Mucosa of descending colon (tissue), 3 donors: ENCODE results near the gene AKAP9. TPM values are rescaled to one million over a fixed set of nuclear protein-coding genes. Genes with fewer than 3 reads are reported as not detected.
"Not testable (repeated sequence)": the region's sequence is repeated elsewhere in the genome, so short reads cannot be mapped to it uniquely, and the experiment has no call there.

ENCODE experiments used
- ATAC-seq: fragments of 200-7000 bp; cut with Tn5 transposase; one replicate; pipeline ENCODE4 v1.9.1; 2020; ENCODE audit warnings: mild to moderate bottlenecking, moderate library complexity
- DNase-seq, 3 donors: peaks; one replicate each; pipeline ENCODE4 v3.0.0-alpha.2; 2020
- H3K36me3 ChIP-seq: fragments of 200-600 bp; one replicate; pipeline ENCODE4 v1.8.0; 2021; ENCODE audit warnings: low read depth, mild to moderate bottlenecking
- H3K4me1 ChIP-seq: fragments of 200-600 bp; one replicate; pipeline ENCODE4 v1.8.0; 2021; ENCODE audit warnings: low read depth, mild to moderate bottlenecking
- H3K4me3 ChIP-seq: fragments of 200-600 bp; one replicate; pipeline ENCODE4 v1.8.0; 2021; ENCODE audit warnings: mild to moderate bottlenecking
- H3K9me3 ChIP-seq: fragments of 200-600 bp; one replicate; pipeline ENCODE4 v1.8.0; 2021; ENCODE audit warnings: mild to moderate bottlenecking
- CTCF ChIP-seq: fragments of 200-600 bp; IDR thresholded peaks from one replicate; pipeline ENCODE4 v1.8.0; 2022; ENCODE audit warnings: antibody characterized with exemption, mild to moderate bottlenecking
- intact Hi-C, 2 donors: fragments of 100-400 bp; cut with DNase I in 1 of 2; cut with micrococcal nuclease in 1 of 2; formaldehyde crosslinking; loops; one replicate each; pipeline versions ENCODE4 v1.11.0 to v1.11.1; 2022; cut with DNase I, micrococcal nuclease
- total RNA-seq, 3 donors: library from RNA; stranded (reverse); fragmentation: NEBNext Ultra II Directional in 2 of 3; extraction: Animal tissue kit (Norgen Biotek cat#: 25700) in 2 of 3; gene quantifications; one replicate each; pipeline versions ENCODE4 v1.2.1 to v1.2.4, GENCODE V29; 2021 to 2023
- donor health status: DM: no; HTN: no; CAD: no; lungs with moderate emphysema.
- donor health status: DM: no; HTN: no; CAD: no.
- donor health status: DM: no; HTN: yes; CAD: no.

Gene AKAP9
- total RNA-seq, 3 donors from 2014 or later, result 119 to 206 (median 137) TPM

DNA sequence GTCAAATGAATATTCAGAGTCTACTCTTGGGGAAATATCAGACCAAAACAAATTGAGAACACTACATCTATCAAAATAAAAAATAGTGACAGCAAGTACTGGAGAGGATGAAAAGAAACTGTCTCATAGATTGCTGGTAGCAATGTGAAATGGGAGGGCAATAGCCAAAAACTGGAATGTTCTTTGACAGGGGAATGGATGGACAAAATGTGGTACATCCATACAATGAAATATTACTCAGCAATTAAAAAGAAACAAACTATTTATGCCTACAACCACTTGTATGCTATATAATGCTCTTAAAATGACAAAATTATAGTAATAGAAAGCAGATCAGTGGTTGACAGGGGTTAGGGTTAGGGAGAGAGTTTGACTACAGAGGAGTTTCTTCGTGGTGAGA lies 147.6 kb downstream of the AKAP9 start:
- H3K4me3 ChIP-seq, result no peak overlapping the region
- no peak for DNase-seq
- intact Hi-C loops, result no loop called here
- H3K36me3 ChIP-seq, result peaks cover 31% of the 10 kb centered on the region
- H3K4me1 ChIP-seq, result no peaks in the 10 kb centered on the region
- TF ChIP-seq CTCF, result no peak
- ATAC-seq, result no peak
- H3K9me3 ChIP-seq, result no peaks in the 10 kb centered on the region

DNA sequence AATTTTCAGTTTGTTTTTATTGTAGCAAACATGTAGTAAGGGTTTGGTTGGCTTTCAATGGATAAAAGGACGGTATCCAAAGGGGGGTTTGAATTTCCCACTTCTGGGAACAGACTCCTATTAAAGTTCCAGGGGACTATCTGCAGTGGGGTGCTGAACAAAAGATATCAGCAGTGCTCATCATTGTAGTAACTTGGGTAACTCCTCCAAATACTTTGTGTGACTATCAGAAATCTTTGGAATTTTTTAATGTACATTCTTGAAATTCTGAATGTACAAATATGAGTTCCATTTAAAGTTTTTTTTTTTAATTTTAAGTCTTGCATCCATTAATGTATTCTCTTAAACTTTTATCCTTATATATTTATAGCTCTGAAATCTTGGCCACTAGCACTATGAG lies 151.5 kb downstream of the AKAP9 start:
- Histone ChIP-seq H3K36me3 (peaks cover 29% of the 10 kb centered on the region), H3K4me3 (no peak overlapping the region), H3K9me3 (no peaks in the 10 kb centered on the region), H3K4me1 (no peaks in the 10 kb centered on the region)
- intact Hi-C loops, result loop anchor here in 1 of 2 donors (10.0 kb wide), 1 partner anchor 123 kb away; no protein-coding TSS in a partner anchor
- TF ChIP-seq CTCF, result no peak
- DNase-seq (no peak), ATAC-seq (no peak)

- Histone ChIP-seq H3K36me3 (peaks cover 11% of the 10 kb centered on the region), H3K4me1 (no peaks in the 10 kb centered on the region), H3K4me3 (no peak overlapping the region), H3K9me3 (no peaks in the 10 kb centered on the region)
- DNase-seq (no peak), ATAC-seq (no peak)
- TF ChIP-seq CTCF, result no peak
- intact Hi-C loops, result loop anchor here in 1 of 2 donors (10.0 kb wide), 1 partner anchor 119 kb away; no protein-coding TSS in a partner anchor
These were observed 154.7 kb downstream of the AKAP9 start for GRCh38 chr7:92095380-92095779.

- intact Hi-C loops, result no loop called here
- no peaks in the 10 kb centered on the region for H3K4me1 ChIP-seq
- H3K4me3 ChIP-seq, result no peak overlapping the region
- H3K9me3 ChIP-seq, result no peaks in the 10 kb centered on the region
- DNase-seq, result no peak
- no peak for TF ChIP-seq CTCF
- ATAC-seq, result peak; percentile 79
- H3K36me3 ChIP-seq, result peaks cover 11% of the 10 kb centered on the region
These were observed 159.9 kb downstream of the AKAP9 start for GRCh38 chr7:92100534-92100933.

- H3K4me3 ChIP-seq, H3K9me3 ChIP-seq, DNase-seq, H3K36me3 ChIP-seq, H3K4me1 ChIP-seq, ATAC-seq, intact Hi-C loops: not testable (repeated sequence)
These were observed 162.2 kb downstream of the AKAP9 start for GRCh38 chr7:92102862-92103261.

DNA sequence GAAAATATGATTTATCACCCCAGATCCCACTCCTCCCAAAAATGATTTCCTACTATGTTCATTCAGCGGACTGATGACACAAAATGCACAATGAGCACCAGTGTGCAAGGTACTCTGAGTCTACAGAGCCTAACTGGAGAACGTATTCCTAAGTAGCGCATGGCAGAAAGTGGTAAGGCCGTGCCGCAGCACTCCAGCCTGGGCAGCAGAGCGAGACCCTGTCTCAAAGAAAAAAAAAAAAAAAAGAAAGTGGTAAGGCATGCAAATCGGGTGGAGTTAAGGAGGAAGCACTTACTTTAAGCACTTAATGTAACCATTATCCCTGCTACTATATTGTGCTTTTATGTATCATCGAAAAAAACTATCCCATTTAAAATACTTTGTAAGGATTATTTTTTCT lies 168.2 kb downstream of the AKAP9 start:
- no peaks in the 10 kb centered on the region for H3K4me1 ChIP-seq
- intact Hi-C loops, result no loop called here
- H3K9me3 ChIP-seq, result no peaks in the 10 kb centered on the region
- no peak for TF ChIP-seq CTCF
- ATAC-seq, result no peak
- DNase-seq, result no peak
- no peaks in the 10 kb centered on the region for H3K36me3 ChIP-seq
- no peak overlapping the region for H3K4me3 ChIP-seq
